Epithelial cell of proximal tubule (primary cell): ENCODE measurements around the gene HM13. TPM values are rescaled to one million over a fixed set of nuclear protein-coding genes. Genes with fewer than 3 reads are reported as not detected.
"Not testable (repeated sequence)": the region's sequence is repeated elsewhere in the genome, so short reads cannot be mapped to it uniquely, and the experiment has no call there.

Experiments
- DNase-seq: peaks from one replicate; pipeline ENCODE4 v3.0.0-alpha.2; 2011; ENCODE audit warnings: low read depth
- H3K4me3 ChIP-seq: 2 replicates; pipeline ENCODE4 v1.5.1; 2011; ENCODE audit warnings: low read depth, mild to moderate bottlenecking, low read length
- total RNA-seq: library from RNA; depleted of rRNA; stranded (reverse); fragments of >200 nt; gene quantifications from 2 replicates; pipeline ENCODE4 v1.2.3, GENCODE V29; 2015
- TF ChIP-seq, protein P1 (sequence below): conservative IDR thresholded peaks from 2 replicates; pipeline ENCODE4 v1.5.1; 2012; ENCODE audit warnings: low read depth, mild to moderate bottlenecking, low read length

Gene HM13
- total RNA-seq, 1 donor from 2014 or later: 61.1 TPM

DNA sequence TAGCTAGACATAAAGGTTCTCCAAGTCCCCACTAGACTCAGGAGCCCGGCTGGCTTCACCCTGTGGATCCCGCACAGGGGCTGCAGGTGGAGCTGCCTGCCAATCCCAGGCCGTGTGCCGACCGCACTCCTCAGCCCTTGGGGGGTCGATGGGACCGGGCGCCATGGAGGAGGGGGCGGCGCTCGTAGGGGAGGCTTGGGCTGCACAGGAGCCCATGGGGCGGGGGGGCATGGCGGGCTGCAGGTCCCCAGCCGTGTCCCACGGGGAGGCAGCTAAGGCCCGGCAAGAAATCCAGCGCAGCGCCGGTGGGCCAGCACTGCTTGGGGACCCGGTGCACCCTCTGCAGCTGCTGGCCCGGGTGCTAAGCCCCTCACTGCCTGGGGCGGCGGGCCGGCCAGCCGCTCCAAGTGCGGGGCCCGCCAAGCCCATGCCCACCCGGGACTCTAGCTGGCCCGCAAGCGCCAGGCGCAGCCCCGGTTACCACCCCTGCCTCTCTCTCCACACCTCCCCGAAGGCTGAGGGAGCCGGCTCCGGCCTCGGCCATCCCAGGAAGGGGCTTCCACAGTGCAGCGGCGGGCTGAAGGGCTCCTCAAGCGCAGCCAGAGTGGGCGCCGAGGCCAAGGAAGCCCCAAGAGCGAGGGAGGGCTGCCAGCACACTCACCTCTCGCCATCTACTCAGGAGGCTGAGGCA lies 64.4 kb downstream of the HM13 start:
- H3K4me3 ChIP-seq: no peak overlapping the region
- TF ChIP-seq, protein P1, sequence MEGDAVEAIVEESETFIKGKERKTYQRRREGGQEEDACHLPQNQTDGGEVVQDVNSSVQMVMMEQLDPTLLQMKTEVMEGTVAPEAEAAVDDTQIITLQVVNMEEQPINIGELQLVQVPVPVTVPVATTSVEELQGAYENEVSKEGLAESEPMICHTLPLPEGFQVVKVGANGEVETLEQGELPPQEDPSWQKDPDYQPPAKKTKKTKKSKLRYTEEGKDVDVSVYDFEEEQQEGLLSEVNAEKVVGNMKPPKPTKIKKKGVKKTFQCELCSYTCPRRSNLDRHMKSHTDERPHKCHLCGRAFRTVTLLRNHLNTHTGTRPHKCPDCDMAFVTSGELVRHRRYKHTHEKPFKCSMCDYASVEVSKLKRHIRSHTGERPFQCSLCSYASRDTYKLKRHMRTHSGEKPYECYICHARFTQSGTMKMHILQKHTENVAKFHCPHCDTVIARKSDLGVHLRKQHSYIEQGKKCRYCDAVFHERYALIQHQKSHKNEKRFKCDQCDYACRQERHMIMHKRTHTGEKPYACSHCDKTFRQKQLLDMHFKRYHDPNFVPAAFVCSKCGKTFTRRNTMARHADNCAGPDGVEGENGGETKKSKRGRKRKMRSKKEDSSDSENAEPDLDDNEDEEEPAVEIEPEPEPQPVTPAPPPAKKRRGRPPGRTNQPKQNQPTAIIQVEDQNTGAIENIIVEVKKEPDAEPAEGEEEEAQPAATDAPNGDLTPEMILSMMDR: no peak
- DNase-seq: no peak

DNA sequence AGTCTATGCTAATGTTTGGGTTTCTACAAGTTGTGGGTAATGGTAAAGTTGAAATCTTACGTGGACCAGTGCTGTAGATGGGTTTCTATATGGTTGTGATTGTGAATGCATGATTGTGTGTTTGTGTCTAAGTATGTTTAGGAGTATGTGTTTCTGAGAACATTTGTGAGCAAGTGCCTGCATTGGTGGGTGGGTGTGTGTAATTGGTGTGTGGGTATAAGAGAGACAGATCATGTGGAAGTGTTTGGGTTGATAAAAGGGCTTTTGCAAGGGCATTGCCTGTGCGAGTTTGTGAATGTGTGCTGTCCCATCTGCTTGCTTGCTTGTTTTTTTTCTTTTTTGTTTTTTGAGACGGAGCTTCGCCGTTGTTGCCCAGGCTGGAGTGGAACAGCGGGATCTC lies 65.0 kb downstream of the HM13 start:
- TF ChIP-seq, protein P1: no peak
- no peak for DNase-seq
- H3K4me3 ChIP-seq: no peak overlapping the region

DNA sequence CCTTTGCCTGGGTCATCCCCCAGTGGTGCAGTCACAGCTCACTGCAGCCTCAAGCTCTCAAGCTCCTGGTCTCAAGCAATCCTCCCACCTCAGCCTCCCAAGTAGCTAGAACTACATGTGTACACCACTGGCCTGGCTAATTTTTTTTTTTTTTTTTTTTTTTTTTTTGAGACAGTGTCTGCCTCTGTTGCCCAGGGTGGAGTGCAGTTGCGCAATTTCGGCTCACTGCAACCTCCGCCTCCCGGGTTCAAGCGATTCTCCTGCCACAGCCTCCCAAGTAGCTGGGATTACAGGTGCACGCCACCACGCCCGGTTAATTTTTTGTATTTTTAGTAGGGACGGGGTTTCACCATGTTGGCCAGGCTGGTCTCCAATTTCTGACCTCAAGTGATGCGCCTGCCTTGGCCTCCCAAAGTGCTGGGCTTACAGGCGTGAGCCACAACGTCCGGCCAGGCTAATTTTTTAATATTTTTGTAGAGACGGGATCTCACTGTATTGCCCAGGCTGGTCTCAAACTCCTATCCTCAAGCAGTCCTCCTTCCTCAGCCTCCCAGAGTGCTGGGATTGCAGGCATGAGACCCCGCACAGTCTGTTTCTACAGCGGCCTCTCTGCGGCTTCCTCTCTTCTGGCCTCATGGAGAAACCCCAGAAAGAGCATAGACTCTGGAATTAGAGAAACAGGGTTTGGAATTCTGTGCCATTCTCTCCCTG lies 65.9 kb downstream of the HM13 start:
- DNase-seq, H3K4me3 ChIP-seq: not testable (repeated sequence)

DNA sequence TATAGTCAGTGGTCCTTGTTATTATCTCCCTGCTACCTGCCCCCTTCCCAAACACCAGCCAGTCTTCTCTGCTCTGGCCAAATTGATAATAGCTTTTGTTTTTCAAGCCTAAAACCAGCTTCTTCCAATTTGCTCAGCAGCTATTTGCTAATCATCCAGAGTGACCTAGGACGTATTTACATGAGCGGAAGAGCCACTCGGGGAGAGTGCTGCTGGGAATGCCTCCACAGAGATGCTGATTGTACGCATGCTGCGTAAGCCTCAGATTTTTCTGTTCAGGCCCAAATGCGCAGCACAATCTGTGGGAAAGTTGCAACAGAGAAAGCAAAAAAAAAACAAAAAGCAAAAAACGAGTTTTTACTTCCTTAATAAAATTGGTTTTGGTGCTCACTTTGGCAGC lies 66.5 kb downstream of the HM13 start:
- DNase-seq: no peak
- no peak overlapping the region for H3K4me3 ChIP-seq
- TF ChIP-seq, protein P1: no peak

DNA sequence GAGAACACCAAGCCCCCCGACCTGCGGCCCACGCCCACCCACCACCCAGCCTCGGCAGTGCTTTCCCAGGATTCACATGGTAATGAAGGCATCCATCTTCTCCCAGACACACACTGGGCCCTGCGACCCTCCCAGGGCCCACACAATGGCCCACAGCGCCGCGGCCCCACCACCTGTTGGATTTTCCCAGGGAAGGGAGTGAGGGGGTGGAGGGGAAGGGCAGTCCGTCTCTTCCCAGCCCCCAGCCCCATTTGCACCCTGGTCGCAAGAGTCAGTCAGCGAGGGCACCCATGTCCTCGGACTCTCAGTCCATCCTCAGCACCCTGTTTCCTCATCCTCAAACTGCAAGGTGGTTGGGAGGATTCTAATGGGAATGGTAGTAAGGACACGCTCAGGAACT lies 67.1 kb downstream of the HM13 start:
- DNase-seq: no peak
- TF ChIP-seq, protein P1: no peak
- H3K4me3 ChIP-seq: no peak overlapping the region

DNA sequence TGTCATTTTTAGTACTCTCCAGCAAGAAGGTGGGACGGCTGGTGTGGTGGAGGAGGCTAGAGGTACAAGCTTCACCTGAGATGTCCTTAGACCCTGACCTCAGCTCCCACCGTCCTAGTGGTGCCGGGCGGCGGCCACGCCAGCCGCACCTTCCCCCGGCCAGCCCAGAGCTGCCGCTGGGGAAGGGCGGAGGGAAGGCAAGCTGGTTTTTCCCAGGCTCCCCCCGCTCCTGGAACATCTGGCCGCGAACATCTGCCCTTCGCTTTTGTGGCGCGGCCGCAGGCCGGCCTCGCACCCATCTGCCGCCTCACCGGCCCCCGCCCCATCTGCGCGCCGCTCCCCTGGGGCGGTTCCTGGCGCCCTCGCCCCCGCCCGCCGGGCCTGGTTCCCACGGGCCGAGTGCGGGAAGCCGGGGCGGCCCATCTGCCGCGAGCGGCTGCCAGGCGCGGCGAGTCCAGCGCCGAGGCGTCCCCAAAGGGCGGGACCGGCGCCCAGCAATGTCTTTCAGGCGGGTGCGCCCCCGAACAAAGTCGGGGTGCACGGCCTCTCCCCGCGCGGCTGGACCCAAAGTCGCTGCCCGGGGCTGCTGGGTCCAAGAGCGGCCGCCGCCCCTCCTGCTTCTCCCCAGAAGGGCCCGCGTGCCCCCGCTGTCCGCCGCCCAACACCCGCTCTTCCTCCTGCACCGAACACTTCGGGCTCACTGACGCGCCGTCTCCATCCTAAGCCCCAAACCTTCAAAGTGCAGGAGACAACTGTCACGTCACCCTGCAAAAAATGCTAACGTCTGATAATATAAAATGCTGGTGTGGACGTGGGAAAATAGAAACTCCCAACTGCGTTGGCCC lies 73.5 kb downstream of the HM13 start:
- H3K4me3 ChIP-seq: peak overlapping the region; percentile 51
- DNase-seq: no peak
- TF ChIP-seq, protein P1: no peak

DNA sequence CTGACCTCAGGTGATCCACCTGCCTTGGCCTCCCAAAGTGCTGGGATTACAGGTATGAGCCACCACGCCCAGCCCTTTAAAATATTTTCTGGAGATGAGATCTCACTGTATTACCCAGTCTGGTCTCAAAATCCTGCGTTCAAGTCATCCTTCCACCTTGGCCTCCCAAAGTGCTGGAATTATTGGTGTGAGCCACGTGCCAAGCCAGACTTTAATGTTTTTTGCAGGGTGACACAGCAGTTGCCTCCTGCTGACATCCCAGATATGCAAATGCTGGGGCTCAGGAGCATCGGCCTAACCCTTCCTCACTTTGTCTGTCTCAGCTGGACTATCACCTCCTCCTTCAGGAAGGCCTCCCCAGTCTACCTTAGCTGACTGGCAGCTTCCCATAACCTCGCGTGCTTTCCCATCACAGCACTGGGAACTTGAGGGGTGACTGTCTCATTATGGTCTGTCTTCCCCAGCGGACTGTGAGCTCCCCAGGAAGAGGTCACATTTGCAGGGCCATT lies 76.5 kb downstream of the HM13 start:
- no peak overlapping the region for H3K4me3 ChIP-seq
- DNase-seq: no peak
- TF ChIP-seq, protein P1: no peak
